ENCODE measurements around the gene IL17RC. TPM values are rescaled to one million over a fixed set of nuclear protein-coding genes. Genes with fewer than 3 reads are reported as not detected.

The IL17RC gene
- total and polyA plus RNA-seq, 2 of the 8 experiments (the other 6 are each of a cell fraction or from before 2014, with no cell fraction given): 11.8 to 13.0 TPM

DNA sequence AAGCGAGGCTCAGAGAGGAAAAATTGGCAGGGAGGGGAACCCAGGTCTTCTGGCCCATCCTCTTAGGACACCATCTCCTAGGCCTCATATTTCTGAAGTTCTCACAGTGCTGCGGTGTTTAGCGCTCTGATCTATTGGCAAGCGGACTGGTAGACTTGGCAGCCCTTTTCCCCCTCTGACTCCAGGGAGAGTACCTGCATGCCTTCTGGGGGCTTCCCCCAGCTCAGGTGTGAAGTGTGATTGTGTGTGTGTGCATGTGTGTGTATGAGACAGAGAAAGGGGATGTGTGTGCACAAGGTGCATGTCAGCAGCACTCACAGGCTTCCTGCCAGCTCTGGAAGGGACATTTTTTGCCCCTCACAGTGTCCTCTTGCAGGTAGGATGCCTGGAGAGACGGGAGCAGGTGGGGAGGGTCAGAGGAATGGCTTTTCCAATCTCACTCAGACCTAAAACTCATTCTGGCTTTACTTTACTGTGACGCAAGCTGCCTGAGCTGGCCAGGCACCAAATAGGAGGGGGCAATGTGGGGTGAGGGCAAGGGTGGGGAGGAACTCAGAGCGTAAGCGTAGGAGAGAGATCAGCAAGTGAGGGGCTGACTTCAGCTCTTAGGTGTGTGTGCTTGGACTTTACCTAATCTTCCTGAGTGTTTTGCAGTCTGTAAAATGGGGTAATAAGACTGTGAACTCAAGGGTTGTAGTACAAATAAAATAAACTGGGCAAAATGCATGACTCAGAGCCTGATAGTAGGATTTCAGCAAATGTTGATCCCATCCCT is 18.2 kb upstream of the IL17RC start (continued):
- TF ChIP-seq, protein P1, sequence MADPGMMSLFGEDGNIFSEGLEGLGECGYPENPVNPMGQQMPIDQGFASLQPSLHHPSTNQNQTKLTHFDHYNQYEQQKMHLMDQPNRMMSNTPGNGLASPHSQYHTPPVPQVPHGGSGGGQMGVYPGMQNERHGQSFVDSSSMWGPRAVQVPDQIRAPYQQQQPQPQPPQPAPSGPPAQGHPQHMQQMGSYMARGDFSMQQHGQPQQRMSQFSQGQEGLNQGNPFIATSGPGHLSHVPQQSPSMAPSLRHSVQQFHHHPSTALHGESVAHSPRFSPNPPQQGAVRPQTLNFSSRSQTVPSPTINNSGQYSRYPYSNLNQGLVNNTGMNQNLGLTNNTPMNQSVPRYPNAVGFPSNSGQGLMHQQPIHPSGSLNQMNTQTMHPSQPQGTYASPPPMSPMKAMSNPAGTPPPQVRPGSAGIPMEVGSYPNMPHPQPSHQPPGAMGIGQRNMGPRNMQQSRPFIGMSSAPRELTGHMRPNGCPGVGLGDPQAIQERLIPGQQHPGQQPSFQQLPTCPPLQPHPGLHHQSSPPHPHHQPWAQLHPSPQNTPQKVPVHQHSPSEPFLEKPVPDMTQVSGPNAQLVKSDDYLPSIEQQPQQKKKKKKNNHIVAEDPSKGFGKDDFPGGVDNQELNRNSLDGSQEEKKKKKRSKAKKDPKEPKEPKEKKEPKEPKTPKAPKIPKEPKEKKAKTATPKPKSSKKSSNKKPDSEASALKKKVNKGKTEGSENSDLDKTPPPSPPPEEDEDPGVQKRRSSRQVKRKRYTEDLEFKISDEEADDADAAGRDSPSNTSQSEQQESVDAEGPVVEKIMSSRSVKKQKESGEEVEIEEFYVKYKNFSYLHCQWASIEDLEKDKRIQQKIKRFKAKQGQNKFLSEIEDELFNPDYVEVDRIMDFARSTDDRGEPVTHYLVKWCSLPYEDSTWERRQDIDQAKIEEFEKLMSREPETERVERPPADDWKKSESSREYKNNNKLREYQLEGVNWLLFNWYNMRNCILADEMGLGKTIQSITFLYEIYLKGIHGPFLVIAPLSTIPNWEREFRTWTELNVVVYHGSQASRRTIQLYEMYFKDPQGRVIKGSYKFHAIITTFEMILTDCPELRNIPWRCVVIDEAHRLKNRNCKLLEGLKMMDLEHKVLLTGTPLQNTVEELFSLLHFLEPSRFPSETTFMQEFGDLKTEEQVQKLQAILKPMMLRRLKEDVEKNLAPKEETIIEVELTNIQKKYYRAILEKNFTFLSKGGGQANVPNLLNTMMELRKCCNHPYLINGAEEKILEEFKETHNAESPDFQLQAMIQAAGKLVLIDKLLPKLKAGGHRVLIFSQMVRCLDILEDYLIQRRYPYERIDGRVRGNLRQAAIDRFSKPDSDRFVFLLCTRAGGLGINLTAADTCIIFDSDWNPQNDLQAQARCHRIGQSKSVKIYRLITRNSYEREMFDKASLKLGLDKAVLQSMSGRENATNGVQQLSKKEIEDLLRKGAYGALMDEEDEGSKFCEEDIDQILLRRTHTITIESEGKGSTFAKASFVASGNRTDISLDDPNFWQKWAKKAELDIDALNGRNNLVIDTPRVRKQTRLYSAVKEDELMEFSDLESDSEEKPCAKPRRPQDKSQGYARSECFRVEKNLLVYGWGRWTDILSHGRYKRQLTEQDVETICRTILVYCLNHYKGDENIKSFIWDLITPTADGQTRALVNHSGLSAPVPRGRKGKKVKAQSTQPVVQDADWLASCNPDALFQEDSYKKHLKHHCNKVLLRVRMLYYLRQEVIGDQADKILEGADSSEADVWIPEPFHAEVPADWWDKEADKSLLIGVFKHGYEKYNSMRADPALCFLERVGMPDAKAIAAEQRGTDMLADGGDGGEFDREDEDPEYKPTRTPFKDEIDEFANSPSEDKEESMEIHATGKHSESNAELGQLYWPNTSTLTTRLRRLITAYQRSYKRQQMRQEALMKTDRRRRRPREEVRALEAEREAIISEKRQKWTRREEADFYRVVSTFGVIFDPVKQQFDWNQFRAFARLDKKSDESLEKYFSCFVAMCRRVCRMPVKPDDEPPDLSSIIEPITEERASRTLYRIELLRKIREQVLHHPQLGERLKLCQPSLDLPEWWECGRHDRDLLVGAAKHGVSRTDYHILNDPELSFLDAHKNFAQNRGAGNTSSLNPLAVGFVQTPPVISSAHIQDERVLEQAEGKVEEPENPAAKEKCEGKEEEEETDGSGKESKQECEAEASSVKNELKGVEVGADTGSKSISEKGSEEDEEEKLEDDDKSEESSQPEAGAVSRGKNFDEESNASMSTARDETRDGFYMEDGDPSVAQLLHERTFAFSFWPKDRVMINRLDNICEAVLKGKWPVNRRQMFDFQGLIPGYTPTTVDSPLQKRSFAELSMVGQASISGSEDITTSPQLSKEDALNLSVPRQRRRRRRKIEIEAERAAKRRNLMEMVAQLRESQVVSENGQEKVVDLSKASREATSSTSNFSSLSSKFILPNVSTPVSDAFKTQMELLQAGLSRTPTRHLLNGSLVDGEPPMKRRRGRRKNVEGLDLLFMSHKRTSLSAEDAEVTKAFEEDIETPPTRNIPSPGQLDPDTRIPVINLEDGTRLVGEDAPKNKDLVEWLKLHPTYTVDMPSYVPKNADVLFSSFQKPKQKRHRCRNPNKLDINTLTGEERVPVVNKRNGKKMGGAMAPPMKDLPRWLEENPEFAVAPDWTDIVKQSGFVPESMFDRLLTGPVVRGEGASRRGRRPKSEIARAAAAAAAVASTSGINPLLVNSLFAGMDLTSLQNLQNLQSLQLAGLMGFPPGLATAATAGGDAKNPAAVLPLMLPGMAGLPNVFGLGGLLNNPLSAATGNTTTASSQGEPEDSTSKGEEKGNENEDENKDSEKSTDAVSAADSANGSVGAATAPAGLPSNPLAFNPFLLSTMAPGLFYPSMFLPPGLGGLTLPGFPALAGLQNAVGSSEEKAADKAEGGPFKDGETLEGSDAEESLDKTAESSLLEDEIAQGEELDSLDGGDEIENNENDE (IDR thresholded peaks at IDR 0.05; ENCODE audit: insufficient replicate concordance, low read length): no peak
- TF ChIP-seq CTBP2 (IDR thresholded peaks at IDR 0.05; ENCODE audit: borderline replicate concordance, insufficient read depth, insufficient read length, low read length): no peak
